Activated CD4-positive, alpha-beta memory T cell treated with anti-CD3 and anti-CD28 coated beads, Interleukin-2, amount 10 ng/mL, durations not matched to agents 7 days and 5 days (primary cell): ENCODE measurements around the gene IQCH. TPM values are rescaled to one million over a fixed set of nuclear protein-coding genes. Genes with fewer than 3 reads are reported as not detected.

Experiments
- CTCF ChIA-PET: fragments of 350-600 bp; sonication (Branson Sonifier 250); formaldehyde crosslinking; loops from one replicate; lab custom pipeline; 2021; ENCODE audit warnings: antibody characterized with exemption, inconsistent platforms; lab: Charles Lee
- POLR2A ChIA-PET: fragments of 350-600 bp; sonication (Branson Sonifier 250); formaldehyde crosslinking; loops from one replicate; lab custom pipeline; 2021; ENCODE audit warnings: antibody characterized with exemption; lab: Charles Lee
- DNase-seq: peaks from one replicate; pipeline ENCODE4 v3.0.0-alpha.2; 2020
- H3K27ac Mint-ChIP-seq: one replicate; pipeline ENCODE4 v1.8.0; 2021; ENCODE audit warnings: mild to moderate bottlenecking, mixed read lengths
- H3K27me3 Mint-ChIP-seq: one replicate; pipeline ENCODE4 v1.8.0; 2021; ENCODE audit warnings: mixed read lengths
- H3K36me3 Mint-ChIP-seq: one replicate; pipeline ENCODE4 v1.8.0; 2021; ENCODE audit warnings: low read depth, mixed read lengths
- H3K4me1 Mint-ChIP-seq: one replicate; pipeline ENCODE4 v1.8.0; 2021; ENCODE audit warnings: mixed read lengths
- H3K4me3 Mint-ChIP-seq: one replicate; pipeline ENCODE4 v1.8.0; 2021; ENCODE audit warnings: mild to moderate bottlenecking, mixed read lengths
- H3K9me3 Mint-ChIP-seq: one replicate; pipeline ENCODE4 v1.8.0; 2021; ENCODE audit warnings: mixed read lengths
- total RNA-seq, 2 experiments: library from RNA; stranded (reverse); gene quantifications; one replicate each; pipeline ENCODE4 v1.2.3, GENCODE V29; 2021

The IQCH gene
- total RNA-seq, 2 experiments from 2014 or later, result 0.78 to 0.98 TPM

DNA sequence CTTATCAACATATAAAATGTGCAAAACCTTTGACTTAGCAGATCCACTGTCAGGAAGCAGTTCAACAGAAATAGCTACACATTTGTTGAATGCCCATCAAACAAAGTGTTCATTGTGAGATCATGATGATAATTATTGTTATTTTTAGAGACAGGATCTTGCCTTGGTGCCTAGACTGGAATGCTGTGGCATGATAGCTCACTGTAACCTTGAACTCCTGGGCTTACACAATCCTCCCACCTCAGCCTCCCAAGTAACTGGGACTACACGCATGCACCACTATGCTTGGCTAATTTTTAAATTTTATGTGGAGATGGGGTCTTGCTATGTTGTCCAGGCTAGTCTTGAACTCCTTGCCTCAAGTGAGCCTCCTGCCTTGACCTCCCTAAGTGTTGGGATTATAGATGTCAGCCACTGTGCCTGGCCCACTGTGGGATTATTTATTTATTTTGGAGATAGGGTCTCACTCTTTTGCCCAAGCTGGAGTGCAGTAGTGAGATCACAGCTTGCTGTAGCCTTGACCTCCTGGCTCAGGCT lies 296.7 kb downstream of the IQCH start:
- no peaks in the 10 kb centered on the region for H3K9me3 Mint-ChIP-seq
- no peaks in the 10 kb centered on the region for H3K4me1 Mint-ChIP-seq
- POLR2A ChIA-PET, result no interaction called here

More for the DNA sequence above, 296.7 kb downstream of the IQCH start:
- H3K4me3 Mint-ChIP-seq, result no peak overlapping the region
- H3K27ac Mint-ChIP-seq, result no peak overlapping the region
- no peaks in the 10 kb centered on the region for H3K27me3 Mint-ChIP-seq
- H3K36me3 Mint-ChIP-seq, result peaks cover 15% of the 10 kb centered on the region
- DNase-seq, result no peak
- CTCF ChIA-PET, result no interaction called here

Other genes starting within 250 kb of the IQCH start
- 100 to 1,000 TPM; 145 to 148 TPM for gene SMAD3, start 189.2 kb upstream of the IQCH start, total RNA-seq
- 10 to 100 TPM; 50.4 to 51.2 TPM for gene AAGAB, start 125 bp upstream of the IQCH start, total RNA-seq